Effector CD8-positive, alpha-beta T cell (primary cell): Measurements from ENCODE around the gene STAT1.

ENCODE experiments used
- DNase-seq: peaks from one replicate; lab custom pipeline; 2025; lab: John Stamatoyannopoulos, UW

The STAT1 gene

GRCh38 chr2:190959911-190960788 lies 53.8 kb downstream of the STAT1 start:
- DNase-seq = no peak

- DNase-seq = no peak
Measured at GRCh38 chr2:190953257-190953656, 60.7 kb downstream of the STAT1 start.

- no peak for DNase-seq
Measured at GRCh38 chr2:190950566-190950991, 63.4 kb downstream of the STAT1 start.

- DNase-seq = no peak
Measured at GRCh38 chr2:190948671-190949070, 65.3 kb downstream of the STAT1 start.

GRCh38 chr2:190947711-190948251 lies 66.2 kb downstream of the STAT1 start:
- no peak for DNase-seq

GRCh38 chr2:190947141-190947540 lies 66.8 kb downstream of the STAT1 start:
- no peak for DNase-seq

- no peak for DNase-seq
Measured at GRCh38 chr2:190943706-190944105, 70.3 kb downstream of the STAT1 start.

GRCh38 chr2:190942697-190943096 lies 71.3 kb downstream of the STAT1 start:
- DNase-seq = no peak

GRCh38 chr2:190941571-190941970 lies 72.4 kb downstream of the STAT1 start:
- DNase-seq = no peak

GRCh38 chr2:190940454-190940853 lies 73.5 kb downstream of the STAT1 start:
- no peak for DNase-seq

- DNase-seq = no peak
Measured at GRCh38 chr2:190938771-190939335, 75.1 kb downstream of the STAT1 start.

- no peak for DNase-seq
Measured at GRCh38 chr2:190935054-190935453, 78.9 kb downstream of the STAT1 start.

- no peak for DNase-seq
Measured at GRCh38 chr2:190933361-190933760, 80.6 kb downstream of the STAT1 start.

GRCh38 chr2:190932514-190932913 lies 81.5 kb downstream of the STAT1 start:
- DNase-seq = no peak

- DNase-seq = no peak
Measured at GRCh38 chr2:190930411-190930810, 83.6 kb downstream of the STAT1 start.

GRCh38 chr2:190929919-190930318 lies 84.1 kb downstream of the STAT1 start:
- DNase-seq = no peak

GRCh38 chr2:190927301-190927700 lies 86.7 kb downstream of the STAT1 start:
- no peak for DNase-seq

GRCh38 chr2:190922376-190922775 lies 91.6 kb downstream of the STAT1 start:
- DNase-seq = no peak

GRCh38 chr2:190920085-190920484 lies 93.9 kb downstream of the STAT1 start:
- DNase-seq = no peak
